K562 (cell line): ENCODE measurements around the gene STARD13.

Source experiments
- CBX1 ChIP-seq: sonication (generic); IDR thresholded peaks from 2 replicates; pipeline ENCODE4 v1.6.1; 2016; ENCODE audit warnings: antibody characterized with exemption, low read depth, mild to moderate bottlenecking
- FIP1L1 ChIP-seq: fragments of 200-400 bp; formaldehyde crosslinking; IDR thresholded peaks from 2 replicates; pipeline ENCODE4 v1.6.1; 2018; ENCODE audit warnings: mild to moderate bottlenecking, low read depth, low read length; ENCODE audit not compliant: poor library complexity, severe bottlenecking
- KLF1 ChIP-seq: fragments of 450-650 bp; IDR thresholded peaks from 2 replicates; pipeline ENCODE4 v1.6.1; 2016; ENCODE audit warnings: missing genetic modification characterization, missing compliant biosample characterization
- POLR3A ChIP-seq: IDR thresholded peaks from 2 replicates; pipeline ENCODE4 v1.6.1; 2011; ENCODE audit warnings: borderline replicate concordance, mild to moderate bottlenecking, moderate library complexity; ENCODE audit not compliant: insufficient read length, insufficient read depth; ENCODE audit errors: extremely low read depth
- TEAD4 ChIP-seq, 2 experiments: sonication (generic) in 1 of 2; formaldehyde crosslinking in 1 of 2; IDR thresholded peaks; 2 replicates each; pipeline versions ENCODE4 v1.6.1 to v1.8.0; 2012 to 2022; ENCODE audit warnings: borderline replicate concordance in 1 of 2, inconsistent platforms in 1 of 2, low read length in 1 of 2, mild to moderate bottlenecking in 1 of 2, missing genetic modification reagents in 1 of 2
- ZNF586 ChIP-seq: fragments of 450-650 bp; formaldehyde crosslinking; conservative IDR thresholded peaks from 2 replicates; pipeline ENCODE4 v1.4.0; 2020; ENCODE audit warnings: mild to moderate bottlenecking, moderate library complexity
- TF ChIP-seq, protein P1 (sequence below), 3 experiments: IDR thresholded peaks in 2 of 3; conservative IDR thresholded peaks in 1 of 3; 2 replicates each; pipeline ENCODE4 v1.5.1; 2011 to 2012; ENCODE audit warnings: low read length in 3 of 3, mild to moderate bottlenecking in 3 of 3, control low read depth in 2 of 3, improper control_type of control experiment in 1 of 3, inconsistent platforms in 1 of 3, low read depth in 1 of 3, mixed read lengths in 1 of 3, moderate library complexity in 1 of 3; ENCODE audit not compliant: insufficient read depth in 2 of 3

DNA sequence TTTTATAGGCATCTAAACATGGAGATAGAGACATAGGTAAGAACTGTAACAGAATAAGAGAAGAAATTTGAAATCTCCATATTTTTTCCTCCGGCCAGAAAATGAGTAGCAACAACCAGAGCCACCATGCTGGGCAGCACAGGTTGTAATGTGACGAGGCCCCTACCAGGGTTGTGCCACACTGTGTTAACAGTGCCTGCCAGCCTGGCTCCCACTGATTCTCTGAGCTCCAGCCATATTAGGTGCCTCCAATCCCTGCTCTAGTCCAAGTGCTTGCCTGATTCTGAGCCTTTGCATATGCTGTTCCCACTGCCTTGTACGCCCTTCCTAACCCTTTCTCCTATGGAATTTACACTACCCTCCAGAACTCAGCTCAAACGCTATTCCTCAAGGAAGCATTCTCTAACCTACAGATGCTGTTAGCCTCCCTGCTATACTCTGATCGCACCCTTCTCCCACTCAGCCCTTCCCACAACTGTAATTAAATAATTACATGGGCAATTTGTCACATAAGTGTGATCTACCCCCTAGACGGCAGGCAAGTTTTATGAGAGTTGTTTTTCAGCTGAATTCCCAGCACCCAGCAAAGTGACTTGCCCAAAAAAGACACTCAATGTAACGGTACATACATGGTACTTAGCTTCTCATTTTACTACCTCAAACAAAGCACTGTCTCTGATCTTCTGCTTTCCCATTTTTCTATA lies 37.6 kb upstream of the STARD13 start:
- TF ChIP-seq TEAD4 (IDR thresholded peaks at IDR 0.05; ENCODE audit: low read length) (no peak), TEAD4 (CRISPR knock-in tag; IDR thresholded peaks at IDR 0.05; ENCODE audit: borderline replicate concordance) (no peak), ZNF586 (CRISPR knock-in tag) (no peak), KLF1 (tag) (no peak), CBX1 (no peak), FIP1L1 (no peak), POLR3A (no peak)
- TF ChIP-seq, protein P1, sequence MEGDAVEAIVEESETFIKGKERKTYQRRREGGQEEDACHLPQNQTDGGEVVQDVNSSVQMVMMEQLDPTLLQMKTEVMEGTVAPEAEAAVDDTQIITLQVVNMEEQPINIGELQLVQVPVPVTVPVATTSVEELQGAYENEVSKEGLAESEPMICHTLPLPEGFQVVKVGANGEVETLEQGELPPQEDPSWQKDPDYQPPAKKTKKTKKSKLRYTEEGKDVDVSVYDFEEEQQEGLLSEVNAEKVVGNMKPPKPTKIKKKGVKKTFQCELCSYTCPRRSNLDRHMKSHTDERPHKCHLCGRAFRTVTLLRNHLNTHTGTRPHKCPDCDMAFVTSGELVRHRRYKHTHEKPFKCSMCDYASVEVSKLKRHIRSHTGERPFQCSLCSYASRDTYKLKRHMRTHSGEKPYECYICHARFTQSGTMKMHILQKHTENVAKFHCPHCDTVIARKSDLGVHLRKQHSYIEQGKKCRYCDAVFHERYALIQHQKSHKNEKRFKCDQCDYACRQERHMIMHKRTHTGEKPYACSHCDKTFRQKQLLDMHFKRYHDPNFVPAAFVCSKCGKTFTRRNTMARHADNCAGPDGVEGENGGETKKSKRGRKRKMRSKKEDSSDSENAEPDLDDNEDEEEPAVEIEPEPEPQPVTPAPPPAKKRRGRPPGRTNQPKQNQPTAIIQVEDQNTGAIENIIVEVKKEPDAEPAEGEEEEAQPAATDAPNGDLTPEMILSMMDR (IDR thresholded peaks at IDR 0.05 in 2 of 3, conservative IDR thresholded peaks at IDR 0.05 in 1 of 3; ENCODE audit: insufficient read depth in 2 of 3, low read depth in 1 of 3, low read length in 3 of 3): no peak
